HEK293 (cell line): ENCODE results near the gene RIC8A.

Source experiments
- CTCF ChIA-PET: fragments of 350-600 bp; formaldehyde crosslinking; extraction: SDS; loops from one replicate; lab custom pipeline; 2021; ENCODE audit warnings: antibody characterized with exemption; lab: Yijun Ruan, JAX
- POLR2A ChIA-PET: fragments of 300-600 bp; formaldehyde crosslinking; extraction: SDS; loops from one replicate; lab custom pipeline; 2020; ENCODE audit warnings: antibody characterized with exemption, inconsistent platforms; lab: Yijun Ruan, JAX
- H3K27ac ChIP-seq: fragments of 200-500 bp; sonication (Bioruptor generic); 2 replicates; pipeline ENCODE4 v1.5.1; 2014; ENCODE audit warnings: low read depth, low read length, control low read depth, inconsistent platforms; ENCODE audit errors: extremely low read depth
- H3K36me3 ChIP-seq, 2 experiments: fragments of 200-500 bp in 1 of 2; sonication (Bioruptor generic) in 1 of 2; 1 replicate in 1 of 2; 2 replicates in 1 of 2; pipeline ENCODE4 v1.5.1; 2014 to 2017; ENCODE audit warnings: inconsistent platforms in 2 of 2, low read length in 2 of 2; ENCODE audit not compliant: control insufficient read depth in 2 of 2, insufficient read depth in 1 of 2
- H3K4me1 ChIP-seq: fragments of 200-500 bp; sonication (Bioruptor generic); 2 replicates; pipeline ENCODE4 v1.5.1; 2014; ENCODE audit warnings: mild to moderate bottlenecking, low read length, inconsistent platforms; ENCODE audit not compliant: control insufficient read depth, insufficient read depth
- H3K4me3 ChIP-seq: 2 replicates; pipeline ENCODE4 v1.5.1; 2011; ENCODE audit warnings: low read depth, mild to moderate bottlenecking, control low read depth, low read length, moderate library complexity
- H3K9me3 ChIP-seq: fragments of 200-500 bp; sonication (Bioruptor generic); 2 replicates; pipeline ENCODE4 v1.5.1; 2014; ENCODE audit warnings: low read depth, low read length, inconsistent platforms; ENCODE audit not compliant: control insufficient read depth, insufficient read depth
- EGR2 ChIP-seq: fragments of 450-650 bp; formaldehyde crosslinking; IDR thresholded peaks from 2 replicates; pipeline ENCODE4 v1.5.1; 2016; ENCODE audit warnings: low read depth, missing biosample characterization, missing genetic modification characterization
- HOXD13 ChIP-seq: sonication (generic); formaldehyde crosslinking; IDR thresholded peaks from 2 replicates; pipeline ENCODE4 v1.8.0; 2022; ENCODE audit warnings: missing genetic modification reagents, borderline replicate concordance
- KLF9 ChIP-seq: fragments of 450-650 bp; formaldehyde crosslinking; IDR thresholded peaks from 2 replicates; pipeline ENCODE4 v1.5.1; 2016; ENCODE audit warnings: missing biosample characterization, missing genetic modification characterization, low read depth
- RBAK ChIP-seq: fragments of 450-650 bp; formaldehyde crosslinking; IDR thresholded peaks from 2 replicates; pipeline ENCODE4 v1.5.1; 2016; ENCODE audit warnings: missing biosample characterization, missing genetic modification characterization
- SP3 ChIP-seq: fragments of 450-650 bp; formaldehyde crosslinking; IDR thresholded peaks from 2 replicates; pipeline ENCODE4 v1.5.1; 2016; ENCODE audit warnings: missing biosample characterization, missing genetic modification characterization
- TRIM28 ChIP-seq: IDR thresholded peaks from 2 replicates; pipeline ENCODE4 v1.6.1; 2011; ENCODE audit warnings: low read length, control low read depth, borderline replicate concordance
- YY2 ChIP-seq: fragments of 450-650 bp; formaldehyde crosslinking; IDR thresholded peaks from 2 replicates; pipeline ENCODE4 v1.5.1; 2016; ENCODE audit warnings: missing biosample characterization, missing genetic modification characterization
- ZBTB20 ChIP-seq: fragments of 450-650 bp; formaldehyde crosslinking; IDR thresholded peaks from 2 replicates; pipeline ENCODE4 v1.5.1; 2016; ENCODE audit warnings: missing biosample characterization, missing genetic modification characterization
- ZFP69B ChIP-seq: fragments of 450-650 bp; formaldehyde crosslinking; IDR thresholded peaks from 2 replicates; pipeline ENCODE4 v1.5.1; 2016; ENCODE audit warnings: missing biosample characterization, missing genetic modification characterization
- ZNF2 ChIP-seq: fragments of 450-650 bp; formaldehyde crosslinking; IDR thresholded peaks from 2 replicates; pipeline ENCODE4 v1.5.1; 2016; ENCODE audit warnings: missing biosample characterization, missing genetic modification characterization
- ZNF274 ChIP-seq, 2 experiments: fragments of 200-500 bp in 1 of 2; fragments of 450-650 bp in 1 of 2; sonication (Bioruptor generic) in 1 of 2; formaldehyde crosslinking in 1 of 2; IDR thresholded peaks; 2 replicates each; pipeline versions ENCODE4 v1.5.1 to v1.6.1; 2014 to 2016; ENCODE audit warnings: borderline replicate concordance in 1 of 2, inconsistent platforms in 1 of 2, low read length in 1 of 2, missing biosample characterization in 1 of 2, missing genetic modification characterization in 1 of 2
- ZNF354C ChIP-seq: fragments of 450-650 bp; formaldehyde crosslinking; IDR thresholded peaks from 2 replicates; pipeline ENCODE4 v1.5.1; 2016; ENCODE audit warnings: missing biosample characterization, missing genetic modification characterization, low read depth, borderline replicate concordance
- ZNF394 ChIP-seq: fragments of 450-650 bp; formaldehyde crosslinking; IDR thresholded peaks from 2 replicates; pipeline ENCODE4 v1.5.1; 2016; ENCODE audit warnings: missing biosample characterization, missing genetic modification characterization, mild to moderate bottlenecking, moderate library complexity, borderline replicate concordance
- ZNF510 ChIP-seq: fragments of 450-650 bp; formaldehyde crosslinking; IDR thresholded peaks from 2 replicates; pipeline ENCODE4 v1.5.1; 2018; ENCODE audit warnings: mild to moderate bottlenecking, missing genetic modification characterization, missing biosample characterization; ENCODE audit not compliant: insufficient replicate concordance
- ZNF555 ChIP-seq: fragments of 450-650 bp; formaldehyde crosslinking; conservative IDR thresholded peaks from 2 replicates; pipeline ENCODE4 v1.5.1; 2017; ENCODE audit warnings: missing biosample characterization, mild to moderate bottlenecking, missing genetic modification characterization, inconsistent platforms
- ZNF600 ChIP-seq: fragments of 450-650 bp; formaldehyde crosslinking; IDR thresholded peaks from 2 replicates; pipeline ENCODE4 v1.5.1; 2016; ENCODE audit warnings: missing biosample characterization, missing genetic modification characterization
- ZNF660 ChIP-seq: fragments of 450-650 bp; IDR thresholded peaks from 2 replicates; pipeline ENCODE4 v1.5.1; 2018; ENCODE audit warnings: missing biosample characterization, mild to moderate bottlenecking, missing genetic modification characterization
- ZNF701 ChIP-seq: fragments of 450-650 bp; formaldehyde crosslinking; IDR thresholded peaks from 2 replicates; pipeline ENCODE4 v1.5.1; 2016; ENCODE audit warnings: missing biosample characterization, missing genetic modification characterization
- ZNF830 ChIP-seq: fragments of 450-650 bp; IDR thresholded peaks from 2 replicates; pipeline ENCODE4 v1.5.0; 2018; ENCODE audit warnings: missing biosample characterization, missing genetic modification characterization, low read depth, mild to moderate bottlenecking, moderate library complexity
- ZNF837 ChIP-seq: fragments of 450-650 bp; formaldehyde crosslinking; IDR thresholded peaks from 2 replicates; pipeline ENCODE4 v1.5.1; 2016; ENCODE audit warnings: missing biosample characterization, missing genetic modification characterization
- ZNF843 ChIP-seq: fragments of 450-650 bp; formaldehyde crosslinking; IDR thresholded peaks from 2 replicates; pipeline ENCODE4 v1.5.1; 2016; ENCODE audit warnings: missing biosample characterization, missing genetic modification characterization
- ZSCAN30 ChIP-seq: fragments of 450-650 bp; IDR thresholded peaks from 2 replicates; pipeline ENCODE4 v1.5.1; 2018; ENCODE audit warnings: missing biosample characterization, mild to moderate bottlenecking, missing genetic modification characterization, moderate library complexity
- TF ChIP-seq, protein P1 (sequence below): fragments of 450-650 bp; formaldehyde crosslinking; IDR thresholded peaks from 2 replicates; pipeline ENCODE4 v1.5.1; 2016; ENCODE audit warnings: missing biosample characterization, missing genetic modification characterization
- TF ChIP-seq, protein P2 (sequence below): fragments of 450-650 bp; formaldehyde crosslinking; IDR thresholded peaks from 2 replicates; pipeline ENCODE4 v1.5.1; 2016; ENCODE audit warnings: missing biosample characterization, missing genetic modification characterization
- TF ChIP-seq, protein P3 (sequence below): fragments of 450-650 bp; formaldehyde crosslinking; IDR thresholded peaks from 2 replicates; pipeline ENCODE4 v1.5.1; 2017; ENCODE audit warnings: missing biosample characterization, missing genetic modification characterization
- TF ChIP-seq, protein P4 (sequence below): fragments of 450-650 bp; formaldehyde crosslinking; IDR thresholded peaks from 2 replicates; pipeline ENCODE4 v1.5.1; 2016; ENCODE audit warnings: missing biosample characterization, missing genetic modification characterization

Gene RIC8A

DNA sequence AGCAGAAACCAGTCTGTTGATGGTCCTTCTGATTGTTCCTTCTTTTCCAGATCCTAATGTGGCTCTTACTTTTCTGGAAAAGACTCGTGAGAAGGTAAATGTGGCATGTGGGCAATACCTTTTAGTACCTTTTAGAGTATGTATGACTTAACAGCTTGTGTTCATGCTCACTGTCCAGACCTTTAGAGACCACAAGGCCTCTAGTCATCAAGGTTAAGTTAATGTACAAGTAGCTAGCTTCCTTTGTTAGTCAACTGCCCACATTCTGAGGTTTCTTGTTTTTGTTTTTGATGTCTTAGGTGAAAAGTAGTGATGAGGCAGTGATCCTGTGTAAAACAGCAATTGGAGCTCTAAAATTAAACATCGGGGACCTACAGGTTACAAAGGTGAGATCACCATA lies 36.9 kb downstream of the RIC8A start (continued):
- TF ChIP-seq, protein P1, sequence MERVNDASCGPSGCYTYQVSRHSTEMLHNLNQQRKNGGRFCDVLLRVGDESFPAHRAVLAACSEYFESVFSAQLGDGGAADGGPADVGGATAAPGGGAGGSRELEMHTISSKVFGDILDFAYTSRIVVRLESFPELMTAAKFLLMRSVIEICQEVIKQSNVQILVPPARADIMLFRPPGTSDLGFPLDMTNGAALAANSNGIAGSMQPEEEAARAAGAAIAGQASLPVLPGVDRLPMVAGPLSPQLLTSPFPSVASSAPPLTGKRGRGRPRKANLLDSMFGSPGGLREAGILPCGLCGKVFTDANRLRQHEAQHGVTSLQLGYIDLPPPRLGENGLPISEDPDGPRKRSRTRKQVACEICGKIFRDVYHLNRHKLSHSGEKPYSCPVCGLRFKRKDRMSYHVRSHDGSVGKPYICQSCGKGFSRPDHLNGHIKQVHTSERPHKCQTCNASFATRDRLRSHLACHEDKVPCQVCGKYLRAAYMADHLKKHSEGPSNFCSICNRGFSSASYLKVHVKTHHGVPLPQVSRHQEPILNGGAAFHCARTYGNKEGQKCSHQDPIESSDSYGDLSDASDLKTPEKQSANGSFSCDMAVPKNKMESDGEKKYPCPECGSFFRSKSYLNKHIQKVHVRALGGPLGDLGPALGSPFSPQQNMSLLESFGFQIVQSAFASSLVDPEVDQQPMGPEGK, result no peak
- TF ChIP-seq, protein P2, sequence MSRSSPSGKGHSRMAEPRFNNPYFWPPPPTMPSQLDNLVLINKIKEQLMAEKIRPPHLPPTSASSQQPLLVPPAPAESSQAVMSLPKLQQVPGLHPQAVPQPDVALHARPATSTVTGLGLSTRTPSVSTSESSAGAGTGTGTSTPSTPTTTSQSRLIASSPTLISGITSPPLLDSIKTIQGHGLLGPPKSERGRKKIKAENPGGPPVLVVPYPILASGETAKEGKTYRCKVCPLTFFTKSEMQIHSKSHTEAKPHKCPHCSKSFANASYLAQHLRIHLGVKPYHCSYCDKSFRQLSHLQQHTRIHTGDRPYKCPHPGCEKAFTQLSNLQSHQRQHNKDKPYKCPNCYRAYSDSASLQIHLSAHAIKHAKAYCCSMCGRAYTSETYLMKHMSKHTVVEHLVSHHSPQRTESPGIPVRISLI, result no peak
- TF ChIP-seq ZNF2, result no peak
- TF ChIP-seq HOXD13 (CRISPR knock-in tag), result no peak
- TF ChIP-seq SP3, result no peak
- no peak for TF ChIP-seq KLF9 (tag by site-specific recombination)
- TF ChIP-seq, all 188 proteins: peak for 0

DNA sequence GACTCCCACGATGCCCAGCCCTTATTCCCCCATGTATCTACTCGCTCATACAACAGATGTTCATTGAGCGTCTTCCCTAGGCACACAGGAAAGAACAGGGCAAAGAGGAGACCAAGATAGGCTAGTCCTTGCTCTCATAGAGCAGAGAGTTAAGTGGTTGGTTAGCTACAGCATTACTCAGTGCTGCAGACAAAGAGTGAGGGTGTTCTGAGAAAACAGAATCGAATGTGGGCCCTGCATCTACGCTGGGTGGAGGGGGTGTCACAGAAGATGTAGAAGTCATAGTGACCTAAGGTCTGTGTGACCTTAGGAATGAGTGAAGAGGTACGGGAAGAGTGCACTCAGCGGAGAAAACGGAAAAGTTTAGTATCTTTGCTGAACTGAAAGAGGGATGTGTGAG lies 41.6 kb downstream of the RIC8A start:
- H3K9me3 ChIP-seq, result no peaks in the 10 kb centered on the region
- no peak overlapping the region for H3K4me3 ChIP-seq
- H3K27ac ChIP-seq, result no peak overlapping the region
- CTCF ChIA-PET, result interaction anchor here (1.3 to 3.7 kb wide), 3 partner anchors 10 to 57 kb away, joined by 5 to 30 read pairs (median 28); partner anchors contain the start of genes IFITM2 and NLRP6
- H3K4me1 ChIP-seq, result no peaks in the 10 kb centered on the region
- TF ChIP-seq ZNF394 (tag by site-specific recombination) (no peak), TRIM28 (no peak), ZNF555 (tag by site-specific recombination) (no peak), YY2 (tag by site-specific recombination) (no peak), ZFP69B (tag by site-specific recombination) (no peak), ZNF274 (IDR thresholded peaks at IDR 0.05; ENCODE audit: low read length) (no peak), ZNF274 (tag by site-specific recombination; IDR thresholded peaks at IDR 0.05; ENCODE audit: borderline replicate concordance) (no peak), ZNF843 (tag by site-specific recombination) (no peak), ZNF354C (no peak), ZSCAN30 (tag by site-specific recombination) (no peak), ZNF660 (no peak), ZNF830 (tag by site-specific recombination) (no peak)
- TF ChIP-seq, protein P3, sequence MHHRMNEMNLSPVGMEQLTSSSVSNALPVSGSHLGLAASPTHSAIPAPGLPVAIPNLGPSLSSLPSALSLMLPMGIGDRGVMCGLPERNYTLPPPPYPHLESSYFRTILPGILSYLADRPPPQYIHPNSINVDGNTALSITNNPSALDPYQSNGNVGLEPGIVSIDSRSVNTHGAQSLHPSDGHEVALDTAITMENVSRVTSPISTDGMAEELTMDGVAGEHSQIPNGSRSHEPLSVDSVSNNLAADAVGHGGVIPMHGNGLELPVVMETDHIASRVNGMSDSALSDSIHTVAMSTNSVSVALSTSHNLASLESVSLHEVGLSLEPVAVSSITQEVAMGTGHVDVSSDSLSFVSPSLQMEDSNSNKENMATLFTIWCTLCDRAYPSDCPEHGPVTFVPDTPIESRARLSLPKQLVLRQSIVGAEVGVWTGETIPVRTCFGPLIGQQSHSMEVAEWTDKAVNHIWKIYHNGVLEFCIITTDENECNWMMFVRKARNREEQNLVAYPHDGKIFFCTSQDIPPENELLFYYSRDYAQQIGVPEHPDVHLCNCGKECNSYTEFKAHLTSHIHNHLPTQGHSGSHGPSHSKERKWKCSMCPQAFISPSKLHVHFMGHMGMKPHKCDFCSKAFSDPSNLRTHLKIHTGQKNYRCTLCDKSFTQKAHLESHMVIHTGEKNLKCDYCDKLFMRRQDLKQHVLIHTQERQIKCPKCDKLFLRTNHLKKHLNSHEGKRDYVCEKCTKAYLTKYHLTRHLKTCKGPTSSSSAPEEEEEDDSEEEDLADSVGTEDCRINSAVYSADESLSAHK (tag by site-specific recombination), result no peak
- POLR2A ChIA-PET, result interaction anchor here (1.0 kb wide), 1 partner anchor 42 kb away, joined by 3 read pairs; the partner anchor contains the start of genes BET1L and RIC8A
- H3K36me3 ChIP-seq, result peaks cover 5 to 95% of the 10 kb centered on the region in 2 experiments

DNA sequence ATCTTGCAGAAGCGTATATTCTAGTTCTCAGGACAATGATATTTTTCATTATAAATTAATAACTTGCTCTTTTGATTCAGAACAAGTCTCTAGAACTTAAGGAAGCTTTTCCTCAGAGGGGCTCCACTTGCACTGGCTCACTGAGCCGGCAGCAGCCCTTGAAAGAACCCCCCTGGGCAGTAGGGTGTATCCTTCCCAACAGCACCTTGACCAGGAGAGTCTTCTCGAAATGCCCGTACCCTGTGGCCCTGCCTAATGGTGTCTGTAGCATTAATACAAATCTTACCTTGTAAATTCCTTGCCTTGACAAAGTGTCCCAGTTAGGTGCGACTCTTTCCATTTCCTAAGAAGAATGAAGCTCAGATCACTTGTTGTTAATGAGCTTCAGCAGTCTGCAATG lies 42.8 kb downstream of the RIC8A start:
- no peak overlapping the region for H3K4me3 ChIP-seq
- H3K27ac ChIP-seq, result no peak overlapping the region
- TF ChIP-seq ZNF354C, result no peak
- TF ChIP-seq ZNF837 (tag by site-specific recombination), result no peak
- TF ChIP-seq RBAK, result no peak
- no peak for TF ChIP-seq EGR2 (tag by site-specific recombination)
- no peak for TF ChIP-seq ZNF701 (tag by site-specific recombination)
- TF ChIP-seq, protein P4, sequence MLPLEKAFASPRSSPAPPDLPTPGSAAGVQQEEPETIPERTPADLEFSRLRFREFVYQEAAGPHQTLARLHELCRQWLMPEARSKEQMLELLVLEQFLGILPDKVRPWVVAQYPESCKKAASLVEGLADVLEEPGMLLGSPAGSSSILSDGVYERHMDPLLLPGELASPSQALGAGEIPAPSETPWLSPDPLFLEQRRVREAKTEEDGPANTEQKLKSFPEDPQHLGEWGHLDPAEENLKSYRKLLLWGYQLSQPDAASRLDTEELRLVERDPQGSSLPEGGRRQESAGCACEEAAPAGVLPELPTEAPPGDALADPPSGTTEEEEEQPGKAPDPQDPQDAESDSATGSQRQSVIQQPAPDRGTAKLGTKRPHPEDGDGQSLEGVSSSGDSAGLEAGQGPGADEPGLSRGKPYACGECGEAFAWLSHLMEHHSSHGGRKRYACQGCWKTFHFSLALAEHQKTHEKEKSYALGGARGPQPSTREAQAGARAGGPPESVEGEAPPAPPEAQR (tag by site-specific recombination), result no peak
- TF ChIP-seq ZNF600 (tag by site-specific recombination), result no peak
- TF ChIP-seq ZBTB20 (tag by site-specific recombination), result no peak
- TF ChIP-seq ZNF510 (tag by site-specific recombination), result no peak
- H3K9me3 ChIP-seq, result no peaks in the 10 kb centered on the region
- ChIA-PET CTCF (interaction anchor here (0.6 to 3.7 kb wide), 35 partner anchors 9 to 207 kb away, joined by 3 to 35 read pairs (median 6); partner anchors contain the start of genes BET1L, IFITM2, NLRP6 and PGGHG), POLR2A (interaction anchor here (1.1 kb wide), 1 partner anchor 43 kb away, joined by 4 read pairs; the partner anchor contains the start of genes BET1L and RIC8A)
- H3K4me1 ChIP-seq, result no peaks in the 10 kb centered on the region
- H3K36me3 ChIP-seq, result peaks cover 5 to 84% of the 10 kb centered on the region in 2 experiments
